GM12878 (cell line): Measurements from ENCODE around the gene CD34. TPM values are rescaled to one million over a fixed set of nuclear protein-coding genes. Genes with fewer than 3 reads are reported as not detected.

Experiments used
- BRCA1 ChIP-seq: IDR thresholded peaks from 2 replicates; pipeline ENCODE4 v1.6.1; 2011; ENCODE audit warnings: low read depth, low read length, improper control_type of control experiment
- E2F4 ChIP-seq: IDR thresholded peaks from 2 replicates; pipeline ENCODE4 v1.6.1; 2012; ENCODE audit warnings: low read depth, low read length, improper control_type of control experiment
- EGR1 ChIP-seq, 2 experiments: IDR thresholded peaks; 1 replicate in 1 of 2; 2 replicates in 1 of 2; pipeline ENCODE4 v1.6.1; 2011 to 2012; ENCODE audit warnings: low read depth in 2 of 2, low read length in 2 of 2, borderline replicate concordance in 1 of 2, mild to moderate bottlenecking in 1 of 2, moderate library complexity in 1 of 2
- ESRRA ChIP-seq: IDR thresholded peaks from 2 replicates; pipeline ENCODE4 v1.6.1; 2012; ENCODE audit warnings: mild to moderate bottlenecking, low read length, improper control_type of control experiment
- ETV6 ChIP-seq, 2 experiments: fragments of 450-650 bp in 1 of 2; IDR thresholded peaks in 1 of 2; conservative IDR thresholded peaks in 1 of 2; 2 replicates each; pipeline ENCODE4 v1.6.1; 2014; ENCODE audit warnings: antibody characterized with exemption in 1 of 2, borderline replicate concordance in 1 of 2, low read depth in 1 of 2, mild to moderate bottlenecking in 1 of 2, moderate library complexity in 1 of 2
- HDAC2 ChIP-seq: fragments of 200-600 bp; sonication (generic); IDR thresholded peaks from 2 replicates; pipeline ENCODE4 v1.6.1; 2017
- HDAC6 ChIP-seq: fragments of 200-600 bp; sonication (generic); IDR thresholded peaks from one replicate; pipeline ENCODE4 v1.8.0; 2017; ENCODE audit warnings: antibody characterized with exemption; ENCODE audit not compliant: unreplicated experiment
- HDGF ChIP-seq: fragments of 450-650 bp; IDR thresholded peaks from 2 replicates; pipeline ENCODE4 v1.6.1; 2016; ENCODE audit warnings: antibody characterized with exemption
- JUND ChIP-seq: IDR thresholded peaks from 2 replicates; pipeline ENCODE4 v1.6.1; 2012; ENCODE audit warnings: low read depth, mild to moderate bottlenecking, low read length, improper control_type of control experiment, moderate library complexity
- LARP7 ChIP-seq: fragments of 450-650 bp; IDR thresholded peaks from 2 replicates; pipeline ENCODE4 v1.6.1; 2017; ENCODE audit warnings: mild to moderate bottlenecking
- MEF2B ChIP-seq: fragments of 450-650 bp; IDR thresholded peaks from 2 replicates; pipeline ENCODE4 v1.6.1; 2018; ENCODE audit warnings: mild to moderate bottlenecking, moderate library complexity; ENCODE audit not compliant: partially characterized antibody, poor library complexity, severe bottlenecking
- NFYA ChIP-seq: IDR thresholded peaks from 2 replicates; pipeline ENCODE4 v1.6.1; 2011; ENCODE audit warnings: low read depth, mild to moderate bottlenecking, low read length, improper control_type of control experiment, borderline replicate concordance
- NR2C2 ChIP-seq: IDR thresholded peaks from 2 replicates; pipeline ENCODE4 v1.6.1; 2011; ENCODE audit warnings: borderline replicate concordance, low read depth; ENCODE audit not compliant: control insufficient read depth, insufficient read length
- NR2F1 ChIP-seq: fragments of 450-650 bp; conservative IDR thresholded peaks from 2 replicates; pipeline ENCODE4 v1.6.1; 2017; ENCODE audit warnings: mild to moderate bottlenecking
- PAX8 ChIP-seq: fragments of 450-650 bp; IDR thresholded peaks from 2 replicates; pipeline ENCODE4 v1.6.1; 2017; ENCODE audit warnings: mild to moderate bottlenecking, moderate library complexity
- POLR2AphosphoS5 ChIP-seq: IDR thresholded peaks from 2 replicates; pipeline ENCODE4 v1.6.1; 2011; ENCODE audit warnings: mild to moderate bottlenecking, low read length, inconsistent platforms
- SIX5 ChIP-seq: IDR thresholded peaks from 2 replicates; pipeline ENCODE4 v1.6.1; 2011; ENCODE audit warnings: mild to moderate bottlenecking, low read depth, low read length, moderate library complexity; ENCODE audit not compliant: severe bottlenecking
- SMAD5 ChIP-seq: IDR thresholded peaks from 2 replicates; pipeline ENCODE4 v1.6.1; 2016; ENCODE audit warnings: antibody characterized with exemption, low read depth
- USF2 ChIP-seq: IDR thresholded peaks from 2 replicates; pipeline ENCODE4 v1.6.1; 2011; ENCODE audit warnings: low read depth, low read length, improper control_type of control experiment, borderline replicate concordance
- ZBTB33 ChIP-seq: fragments of 450-650 bp; IDR thresholded peaks from 2 replicates; pipeline ENCODE4 v1.6.1; 2017; ENCODE audit warnings: mild to moderate bottlenecking
- ZNF622 ChIP-seq: fragments of 450-650 bp; IDR thresholded peaks from 2 replicates; pipeline ENCODE4 v1.6.1; 2017; ENCODE audit warnings: mild to moderate bottlenecking, inconsistent platforms
- polyA plus RNA-seq, 11 experiments: library from polyadenylated mRNA; depleted of rRNA in 4 of 11; unstranded in 6 of 11; stranded (reverse) in 5 of 11; fragments of >200 nt; fragmentation: Nextera tagmentation in 4 of 11; fragmentation: Illumina TruSeq in 1 of 11; extraction: Ambion mirVana in 4 of 11; extraction: Trizol in 1 of 11; gene quantifications; 1 replicate in 1 of 11; 2 replicates in 10 of 11; pipeline versions ENCODE4 v1.2.1 to v1.2.3, GENCODE V29; 2011 to 2016; ENCODE audit warnings: inconsistent platforms in 2 of 11, missing spikeins in 2 of 11, low read depth in 1 of 11
- total RNA-seq, 4 experiments: library from RNA; depleted of rRNA in 3 of 4; stranded (reverse); fragments of >200 nt in 3 of 4; fragmentation: Illumina TruSeq in 1 of 4; extraction: Trizol in 1 of 4; gene quantifications; 2 replicates each; pipeline versions ENCODE4 v1.2.1 to v1.2.3, GENCODE V29; 2013 to 2021
- TF ChIP-seq, protein P1 (sequence below): fragments of 450-650 bp; IDR thresholded peaks from 2 replicates; pipeline ENCODE4 v1.6.1; 2017; ENCODE audit warnings: low read depth, mild to moderate bottlenecking, moderate library complexity

Gene CD34
- total and polyA plus RNA-seq, 10 of the 15 experiments (the other 5 are each of a cell fraction or from before 2014, with no cell fraction given): under 0.01 to 0.08 (median 0.02) TPM; not detected in 6

DNA sequence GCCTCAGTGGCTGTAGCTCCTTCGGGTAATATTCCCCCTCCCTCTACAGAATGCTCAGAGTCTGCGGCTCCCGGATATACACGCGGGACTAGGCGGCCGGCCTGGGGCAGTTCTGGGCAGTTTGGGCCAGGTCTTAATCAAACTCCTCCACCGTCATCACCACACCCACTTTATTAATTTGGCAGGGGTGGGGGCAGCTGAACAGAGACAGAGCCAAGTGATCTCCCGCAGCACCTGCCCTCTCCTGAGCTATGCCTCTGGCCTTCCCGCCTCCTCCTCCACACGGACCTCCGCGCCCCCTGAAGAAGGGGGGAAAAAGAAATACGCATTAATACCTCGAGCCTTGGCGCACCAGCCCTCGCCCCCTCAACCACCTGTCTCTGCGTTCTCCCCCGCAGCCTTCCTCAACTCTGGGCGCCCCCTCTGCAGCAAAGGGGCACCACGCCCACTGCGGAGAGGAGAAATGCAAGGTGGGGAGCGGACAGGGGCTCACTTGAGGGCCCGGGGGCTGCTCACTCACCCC, 42.6 kb downstream of the CD34 start (continued):
- TF ChIP-seq ZBTB33 (no peak), SMAD5 (no peak), ZNF622 (no peak), POLR2AphosphoS5 (0 out of 2 replicates have a peak, but pooled peaks have one; percentile 23), JUND (no peak), ESRRA (no peak), E2F4 (no peak), HDAC6 (no peak), MEF2B (no peak), HDAC2 (no peak), NR2C2 (no peak), NFYA (no peak), USF2 (no peak), NR2F1 (no peak), ETV6 (conservative IDR thresholded peaks at IDR 0.05 in 1 of 2, IDR thresholded peaks at IDR 0.05 in 1 of 2; ENCODE audit: borderline replicate concordance in 1 of 2, low read depth in 1 of 2) (no peak), LARP7 (no peak), PAX8 (no peak), EGR1 (IDR thresholded peaks at IDR 0.05; ENCODE audit: borderline replicate concordance in 1 of 2, low read depth in 2 of 2, low read length in 2 of 2) (0 out of 3 replicates have a peak, but pooled peaks of 1 of the 2 experiments have one; percentile 2), HDGF (no peak), SIX5 (no peak), BRCA1 (no peak)
- TF ChIP-seq, protein P1, sequence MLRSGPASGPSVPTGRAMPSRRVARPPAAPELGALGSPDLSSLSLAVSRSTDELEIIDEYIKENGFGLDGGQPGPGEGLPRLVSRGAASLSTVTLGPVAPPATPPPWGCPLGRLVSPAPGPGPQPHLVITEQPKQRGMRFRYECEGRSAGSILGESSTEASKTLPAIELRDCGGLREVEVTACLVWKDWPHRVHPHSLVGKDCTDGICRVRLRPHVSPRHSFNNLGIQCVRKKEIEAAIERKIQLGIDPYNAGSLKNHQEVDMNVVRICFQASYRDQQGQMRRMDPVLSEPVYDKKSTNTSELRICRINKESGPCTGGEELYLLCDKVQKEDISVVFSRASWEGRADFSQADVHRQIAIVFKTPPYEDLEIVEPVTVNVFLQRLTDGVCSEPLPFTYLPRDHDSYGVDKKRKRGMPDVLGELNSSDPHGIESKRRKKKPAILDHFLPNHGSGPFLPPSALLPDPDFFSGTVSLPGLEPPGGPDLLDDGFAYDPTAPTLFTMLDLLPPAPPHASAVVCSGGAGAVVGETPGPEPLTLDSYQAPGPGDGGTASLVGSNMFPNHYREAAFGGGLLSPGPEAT: 0 out of 2 replicates have a peak, but pooled peaks have one; percentile 25
